Mononuclear cell (primary cell): Measurements from ENCODE around the gene RPLP2. TPM values are rescaled to one million over a fixed set of nuclear protein-coding genes. Genes with fewer than 3 reads are reported as not detected.
A peak's percentile ranks its signal among the peaks of the same experiment; 100 is the strongest.

Source experiments
- H3K27me3 ChIP-seq: 2 replicates; pipeline ENCODE4 v1.6.0; 2011; ENCODE audit warnings: low read length, control low read depth; ENCODE audit not compliant: insufficient read depth
- H3K4me1 ChIP-seq: 2 replicates; pipeline ENCODE4 v1.5.1; 2011; ENCODE audit warnings: mild to moderate bottlenecking, low read length, control low read depth; ENCODE audit not compliant: insufficient read depth
- H3K4me3 ChIP-seq: 2 replicates; pipeline ENCODE4 v1.5.1; 2011; ENCODE audit warnings: mild to moderate bottlenecking, low read length, moderate library complexity
- H3K9me3 ChIP-seq: 2 replicates; pipeline ENCODE4 v1.5.1; 2011; ENCODE audit warnings: low read depth, mild to moderate bottlenecking, control low read depth, low read length
- total RNA-seq: library from RNA; depleted of rRNA; stranded (reverse); fragments of >200 nt; gene quantifications from one replicate; pipeline ENCODE4 v1.2.3, GENCODE V29; 2012

Gene RPLP2
- total RNA-seq, 1 donor, result 653 TPM

DNA sequence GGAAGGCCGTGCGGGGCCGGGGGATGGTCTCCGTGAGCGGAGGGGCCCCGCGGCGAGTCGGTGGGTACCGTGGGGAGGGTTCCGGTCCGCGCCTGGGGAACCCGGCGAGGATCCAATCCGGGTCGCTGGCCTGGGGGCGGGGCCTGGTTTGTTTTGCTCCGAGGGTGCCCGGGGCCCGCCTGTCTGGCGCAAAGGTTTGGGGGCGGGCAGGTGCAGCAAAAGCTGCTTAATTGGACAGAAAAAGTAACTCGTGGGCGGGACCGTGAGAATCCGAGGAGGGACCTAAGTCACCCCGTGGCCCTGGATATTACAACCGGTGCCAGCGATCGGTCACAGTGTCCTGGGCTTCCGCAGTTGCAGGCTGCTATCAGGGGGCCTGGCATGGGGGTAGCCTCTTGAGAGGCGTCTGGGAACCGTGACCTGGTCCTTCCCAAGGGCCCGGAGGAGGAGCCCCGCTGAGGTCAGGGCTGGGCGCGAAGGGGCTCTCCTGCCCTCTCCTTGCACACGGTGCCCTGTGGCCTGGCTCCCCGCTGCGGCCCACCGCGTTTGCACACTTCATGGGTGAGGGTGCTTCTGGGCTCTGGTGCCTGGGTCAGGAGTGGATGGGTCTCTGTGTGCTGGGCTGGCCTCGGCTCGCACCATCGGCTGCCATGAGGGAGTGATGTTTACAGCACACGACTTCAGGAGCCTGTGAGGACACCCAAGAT lies 10.3 kb downstream of the RPLP2 start:
- Histone ChIP-seq H3K4me3 (peak overlapping the region; percentile 81), H3K27me3 (no peaks in the 10 kb centered on the region), H3K9me3 (no peaks in the 10 kb centered on the region), H3K4me1 (peaks cover 38% of the 10 kb centered on the region)

DNA sequence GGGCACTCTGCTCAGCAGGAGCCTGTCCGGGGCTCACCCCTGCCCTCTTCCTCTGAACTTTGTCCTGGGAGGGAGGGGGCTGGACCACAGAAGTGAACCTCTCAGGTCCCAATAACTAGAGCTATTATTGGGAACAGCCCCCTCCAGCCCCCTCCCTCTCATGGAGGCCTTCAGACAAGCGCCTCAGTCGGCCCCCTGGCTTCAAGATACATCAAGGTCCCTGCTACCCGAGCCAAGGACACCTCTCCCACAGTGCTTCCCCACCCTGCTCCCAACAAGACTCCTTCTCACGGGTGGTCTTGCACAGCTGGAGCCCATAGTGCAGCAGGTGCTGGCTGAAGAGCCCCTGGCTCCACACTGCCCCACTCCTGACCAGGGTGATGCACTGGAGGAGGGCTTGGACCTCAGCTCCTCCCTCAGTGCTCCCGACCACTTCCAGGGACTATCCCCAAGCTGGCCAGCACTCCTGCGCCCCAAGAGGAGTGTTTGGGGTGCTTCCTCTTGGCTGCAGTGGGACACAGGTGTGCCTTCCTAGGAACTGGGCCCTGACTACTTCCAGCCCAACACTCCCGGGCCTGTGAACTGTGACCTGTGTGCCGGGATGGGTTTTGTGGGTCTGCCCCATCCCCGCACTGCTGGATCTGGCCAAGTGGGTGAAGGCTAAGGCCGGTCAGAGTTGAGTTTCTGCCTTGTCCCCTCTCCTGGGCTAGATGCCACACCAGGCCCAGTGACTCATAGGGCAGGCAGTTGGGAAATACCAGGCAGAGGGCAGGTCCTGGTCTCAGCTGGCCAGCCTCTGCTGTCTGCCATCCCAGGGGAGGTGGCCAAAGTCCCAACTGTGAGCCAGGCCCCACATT lies 11.1 kb downstream of the RPLP2 start:
- peak overlapping the region; percentile 81 for H3K4me3 ChIP-seq
- peaks cover 45% of the 10 kb centered on the region for H3K4me1 ChIP-seq
- no peaks in the 10 kb centered on the region for H3K27me3 ChIP-seq
- H3K9me3 ChIP-seq, result no peaks in the 10 kb centered on the region

DNA sequence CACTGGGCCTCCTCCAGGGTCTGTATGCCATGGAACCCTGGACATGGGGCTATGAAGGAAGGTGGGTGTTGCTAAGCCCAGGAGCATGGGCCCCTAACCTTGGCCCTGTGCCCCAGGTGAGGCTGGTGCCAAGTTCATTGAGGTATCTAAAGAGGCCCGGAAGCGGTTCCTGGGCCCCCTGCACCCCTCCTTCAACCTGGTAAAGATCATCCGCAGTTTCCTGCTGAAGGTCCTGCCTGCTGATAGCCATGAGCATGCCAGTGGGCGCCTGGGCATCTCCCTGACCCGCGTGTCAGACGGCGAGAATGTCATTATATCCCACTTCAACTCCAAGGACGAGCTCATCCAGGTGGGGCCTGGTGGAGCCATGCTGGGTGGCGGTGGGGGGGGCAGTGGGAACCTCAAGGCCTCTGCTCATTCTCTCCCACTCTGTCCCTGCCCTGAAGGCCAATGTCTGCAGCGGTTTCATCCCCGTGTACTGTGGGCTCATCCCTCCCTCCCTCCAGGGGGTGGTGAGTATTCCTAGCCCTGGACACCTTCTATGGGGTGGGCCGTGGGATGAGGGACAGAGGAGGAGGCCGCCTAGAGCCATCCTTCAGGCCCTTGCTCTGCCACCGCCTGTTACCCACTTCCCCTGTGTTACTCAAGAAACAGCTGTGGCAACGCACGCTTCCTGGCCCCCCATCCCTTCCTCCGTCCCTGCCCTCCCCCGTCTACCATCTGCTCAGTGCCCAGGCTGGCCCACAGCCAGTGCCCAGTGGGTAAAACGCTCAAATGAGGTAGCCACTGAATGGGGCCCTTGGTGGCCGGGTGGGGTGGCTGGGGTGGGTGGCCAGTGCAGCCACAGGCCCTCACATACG lies 12.0 kb downstream of the RPLP2 start:
- Histone ChIP-seq H3K4me3 (peak overlapping the region; percentile 81), H3K9me3 (no peaks in the 10 kb centered on the region)

DNA sequence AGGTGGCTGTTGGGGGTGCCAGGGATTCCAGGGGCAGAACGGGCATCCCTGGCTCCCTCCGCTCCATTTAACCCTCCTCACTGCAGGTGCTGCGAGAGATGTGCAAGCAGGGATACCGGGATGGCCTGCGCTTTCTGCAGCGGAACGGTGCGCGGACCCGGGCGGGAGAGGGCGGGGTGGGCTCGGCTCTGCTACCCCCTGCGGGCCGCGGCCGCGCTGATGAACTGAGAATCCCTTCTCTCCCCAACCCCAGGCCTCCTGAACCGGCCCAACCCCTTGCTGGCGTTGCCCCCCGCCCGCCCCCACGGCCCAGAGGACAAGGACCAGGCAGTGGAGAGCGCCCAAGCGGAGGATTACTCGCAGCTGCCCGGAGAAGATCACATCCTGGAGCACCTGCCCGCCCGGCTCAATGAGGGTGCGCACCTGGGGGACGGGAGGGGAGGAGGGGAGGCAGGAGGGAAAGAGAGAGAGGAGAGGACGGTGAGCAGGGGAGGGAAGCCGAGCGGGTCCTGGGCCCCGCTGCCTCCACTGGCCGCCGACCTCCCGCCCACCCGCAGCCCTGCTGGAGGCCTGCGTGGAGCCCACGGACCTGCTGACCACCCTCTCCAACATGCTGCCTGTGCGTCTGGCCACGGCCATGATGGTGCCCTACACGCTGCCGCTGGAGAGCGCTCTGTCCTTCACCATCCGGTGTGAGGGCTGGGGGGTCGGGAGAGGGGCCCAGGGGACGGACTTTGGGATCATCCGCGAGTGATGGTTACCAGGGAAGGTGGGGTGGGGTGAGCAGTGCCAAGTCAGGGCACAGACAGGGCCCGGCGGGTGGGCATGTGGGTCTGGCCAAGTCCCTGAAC lies 13.9 kb downstream of the RPLP2 start:
- Histone ChIP-seq H3K4me1 (peaks cover 68% of the 10 kb centered on the region), H3K27me3 (peaks cover 3% of the 10 kb centered on the region), H3K9me3 (no peaks in the 10 kb centered on the region), H3K4me3 (no peak overlapping the region)

More for the DNA sequence above, 12.0 kb downstream of the RPLP2 start:
- no peaks in the 10 kb centered on the region for H3K27me3 ChIP-seq
- peaks cover 53% of the 10 kb centered on the region for H3K4me1 ChIP-seq

DNA sequence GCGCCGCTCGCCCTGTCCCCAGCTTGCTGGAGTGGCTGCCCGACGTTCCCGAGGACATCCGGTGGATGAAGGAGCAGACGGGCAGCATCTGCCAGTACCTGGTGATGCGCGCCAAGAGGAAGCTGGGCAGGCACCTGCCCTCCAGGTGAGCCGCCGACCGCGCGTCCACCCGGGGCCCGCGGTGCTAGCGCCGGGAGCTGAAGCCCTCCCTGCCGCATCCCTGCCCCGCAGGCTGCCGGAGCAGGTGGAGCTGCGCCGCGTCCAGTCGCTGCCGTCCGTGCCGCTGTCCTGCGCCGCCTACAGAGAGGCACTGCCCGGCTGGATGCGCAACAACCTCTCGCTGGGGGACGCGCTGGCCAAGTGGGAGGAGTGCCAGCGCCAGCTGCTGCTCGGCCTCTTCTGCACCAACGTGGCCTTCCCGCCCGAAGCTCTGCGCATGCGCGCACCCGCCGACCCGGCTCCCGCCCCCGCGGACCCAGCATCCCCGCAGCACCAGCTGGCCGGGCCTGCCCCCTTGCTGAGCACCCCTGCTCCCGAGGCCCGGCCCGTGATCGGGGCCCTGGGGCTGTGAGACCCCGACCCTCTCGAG lies 14.6 kb downstream of the RPLP2 start:
- Histone ChIP-seq H3K4me1 (peaks cover 71% of the 10 kb centered on the region), H3K27me3 (peaks cover 10% of the 10 kb centered on the region), H3K4me3 (no peak overlapping the region), H3K9me3 (no peaks in the 10 kb centered on the region)

DNA sequence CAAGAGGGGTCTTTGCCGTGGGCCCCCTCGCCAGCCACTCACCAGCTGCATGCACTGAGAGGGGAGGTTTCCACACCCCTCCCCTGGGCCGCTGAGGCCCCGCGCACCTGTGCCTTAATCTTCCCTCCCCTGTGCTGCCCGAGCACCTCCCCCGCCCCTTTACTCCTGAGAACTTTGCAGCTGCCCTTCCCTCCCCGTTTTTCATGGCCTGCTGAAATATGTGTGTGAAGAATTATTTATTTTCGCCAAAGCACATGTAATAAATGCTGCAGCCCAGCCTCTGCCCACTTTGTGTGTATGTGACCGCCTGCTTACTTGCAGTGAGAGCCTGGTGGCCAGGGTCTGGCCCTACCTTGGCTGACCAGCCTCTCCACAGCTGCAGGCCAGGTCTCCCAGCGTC lies 15.2 kb downstream of the RPLP2 start:
- H3K9me3 ChIP-seq, result no peaks in the 10 kb centered on the region
- H3K4me1 ChIP-seq, result peaks cover 77% of the 10 kb centered on the region
- no peak overlapping the region for H3K4me3 ChIP-seq
- H3K27me3 ChIP-seq, result peaks cover 16% of the 10 kb centered on the region

DNA sequence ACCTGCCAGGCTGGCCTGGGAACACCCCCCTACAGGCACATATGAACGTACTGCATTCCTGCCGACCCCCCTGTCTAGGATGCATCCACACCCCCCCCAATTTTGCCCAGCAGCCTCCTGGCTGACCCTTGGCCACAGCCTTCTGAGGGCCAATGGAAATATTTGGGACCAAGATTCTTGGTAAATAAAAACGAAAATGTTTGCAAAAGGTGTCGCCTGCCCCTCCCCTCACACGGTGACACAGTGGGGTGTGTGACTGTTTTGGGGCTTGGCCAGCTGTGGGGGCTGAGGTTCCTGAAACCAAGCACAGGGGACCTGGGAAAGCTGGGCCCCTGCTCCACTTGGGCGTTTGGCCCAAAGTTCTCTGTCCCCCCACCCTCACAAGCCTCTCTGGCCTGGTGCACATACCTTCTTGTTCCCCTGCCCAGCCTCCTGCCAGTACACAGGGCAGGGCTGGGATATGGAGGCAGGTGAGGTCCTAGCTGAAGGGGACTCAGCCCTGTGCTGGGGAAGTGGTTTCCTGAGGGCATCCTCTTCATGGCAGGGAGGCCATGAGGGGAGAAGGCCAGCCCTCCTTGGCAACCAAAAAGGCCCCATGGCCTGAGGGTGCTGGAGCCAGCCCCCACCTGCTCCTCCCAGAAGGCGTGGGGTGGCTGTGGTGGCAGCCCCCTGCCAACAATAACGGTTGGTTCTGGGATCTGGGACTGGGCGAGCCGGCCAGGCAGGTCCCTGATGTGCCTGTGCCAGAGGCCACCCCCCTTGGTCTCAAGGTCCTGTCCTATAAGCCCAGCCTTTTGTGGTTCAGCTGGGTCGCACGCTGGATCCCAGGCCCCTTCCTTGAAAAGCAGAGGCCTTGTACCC lies 15.8 kb downstream of the RPLP2 start:
- no peak overlapping the region for H3K4me3 ChIP-seq
- H3K27me3 ChIP-seq, result peaks cover 23% of the 10 kb centered on the region
- no peaks in the 10 kb centered on the region for H3K9me3 ChIP-seq
- peaks cover 78% of the 10 kb centered on the region for H3K4me1 ChIP-seq

DNA sequence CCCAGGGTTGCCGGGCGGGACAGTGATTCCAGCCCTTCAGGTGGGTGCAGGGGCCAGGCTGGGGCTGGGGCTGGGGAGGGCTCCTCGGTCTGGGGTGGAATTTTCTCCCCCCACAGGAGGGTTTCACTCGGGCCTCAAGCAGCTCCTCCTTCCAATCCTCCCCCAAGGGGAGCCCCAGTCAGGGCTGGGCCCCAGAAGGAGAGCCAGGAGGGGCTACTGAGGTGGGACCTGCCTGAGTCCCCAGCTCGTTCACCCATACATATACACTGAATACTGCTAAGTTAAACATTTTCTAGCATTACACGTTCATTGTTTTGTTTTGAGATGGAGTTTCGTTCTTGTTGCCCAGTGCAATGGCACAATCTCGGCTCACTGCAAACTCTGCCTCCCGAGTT lies 16.5 kb downstream of the RPLP2 start:
- no peaks in the 10 kb centered on the region for H3K9me3 ChIP-seq
- H3K27me3 ChIP-seq, result peaks cover 29% of the 10 kb centered on the region
- H3K4me1 ChIP-seq, result peaks cover 78% of the 10 kb centered on the region
- H3K4me3 ChIP-seq, result no peak overlapping the region

DNA sequence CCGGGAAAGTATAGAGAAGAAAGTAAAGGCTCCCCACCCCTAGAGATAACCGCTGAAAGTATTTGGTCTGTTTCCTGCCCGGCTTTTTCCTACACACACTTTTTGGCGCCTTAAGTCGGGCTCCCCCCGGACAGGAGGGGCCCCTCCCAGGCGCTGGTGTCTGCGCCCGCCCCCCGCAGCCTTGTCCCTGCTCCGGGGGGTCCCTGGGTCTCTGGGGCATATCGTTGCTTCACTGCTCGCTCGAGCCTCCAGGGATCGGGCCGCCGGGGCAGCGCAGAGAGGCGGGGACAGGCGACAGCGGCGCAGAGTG lies 17.0 kb downstream of the RPLP2 start:
- H3K27me3 ChIP-seq, result peaks cover 35% of the 10 kb centered on the region
- H3K9me3 ChIP-seq, result no peaks in the 10 kb centered on the region
- peak overlapping the region; percentile 35 for H3K4me3 ChIP-seq
- H3K4me1 ChIP-seq, result peaks cover 75% of the 10 kb centered on the region

DNA sequence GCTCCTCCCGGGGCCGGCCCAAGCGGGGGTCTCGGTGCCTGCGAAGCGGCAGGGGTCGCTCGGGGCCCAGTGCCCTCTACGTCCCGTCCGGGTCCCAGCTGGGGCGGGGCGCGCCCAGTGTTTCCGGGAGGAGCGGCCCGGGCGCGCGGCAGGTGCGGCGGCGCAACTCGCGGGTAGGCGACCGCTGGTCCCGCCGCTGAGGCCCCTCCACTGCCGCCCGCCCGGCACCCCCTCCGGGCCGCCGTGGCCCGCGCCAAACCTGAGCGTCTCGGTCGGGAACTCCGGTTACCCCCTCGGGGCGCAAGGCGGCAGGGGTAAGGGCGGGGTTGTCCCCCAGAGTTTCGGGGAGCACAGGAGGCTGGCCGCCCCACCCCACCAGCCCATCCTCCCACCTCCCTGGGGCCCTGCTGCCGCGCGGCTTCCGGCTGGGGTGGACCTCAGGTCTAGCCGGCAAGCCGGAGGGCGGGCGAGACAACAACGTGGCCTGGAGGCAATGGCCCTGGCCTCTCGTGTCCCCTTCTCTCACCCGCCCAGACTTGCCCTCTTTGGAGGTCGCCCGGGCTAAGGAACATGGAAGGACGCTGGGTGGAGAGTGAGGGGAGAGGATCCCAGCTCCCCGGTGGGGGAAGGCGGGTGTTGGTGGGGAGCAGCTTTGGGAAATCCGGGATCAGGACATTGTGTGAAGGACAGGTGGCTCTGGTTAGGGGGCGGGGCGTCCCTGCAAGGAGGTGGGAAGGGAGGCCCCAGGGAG lies 17.6 kb downstream of the RPLP2 start:
- H3K4me3 ChIP-seq, result peak overlapping the region; percentile 35
- peaks cover 37% of the 10 kb centered on the region for H3K27me3 ChIP-seq
- H3K4me1 ChIP-seq, result peaks cover 73% of the 10 kb centered on the region
- H3K9me3 ChIP-seq, result no peaks in the 10 kb centered on the region

DNA sequence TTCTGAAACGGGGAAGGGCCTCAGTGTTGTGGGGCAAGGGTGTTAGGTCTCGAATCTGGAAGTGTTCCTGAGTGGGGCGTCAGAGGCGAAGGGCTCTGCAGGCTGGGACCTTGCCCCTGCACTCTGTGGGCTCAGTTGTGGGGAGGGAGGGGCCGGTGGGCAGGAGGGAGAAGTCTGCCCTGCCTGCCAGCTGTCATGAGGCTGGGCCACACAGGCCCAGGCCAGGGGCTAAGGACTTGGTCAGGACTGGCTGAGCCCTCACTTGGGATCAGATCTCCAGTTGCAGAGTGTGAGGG lies 18.1 kb downstream of the RPLP2 start, which contains the start of gene CRACR2B:
CRACR2B (plus strand) TSS at position 23 of the 296 bp plus-strand sequence. CDS start 689 bp downstream, outside the sequence.
- peaks cover 37% of the 10 kb centered on the region for H3K27me3 ChIP-seq
- H3K4me1 ChIP-seq, result peaks cover 71% of the 10 kb centered on the region
- peak within 1 kb of the TSS; percentile 35 for H3K4me3 ChIP-seq
- no peaks in the 10 kb centered on the region for H3K9me3 ChIP-seq

DNA sequence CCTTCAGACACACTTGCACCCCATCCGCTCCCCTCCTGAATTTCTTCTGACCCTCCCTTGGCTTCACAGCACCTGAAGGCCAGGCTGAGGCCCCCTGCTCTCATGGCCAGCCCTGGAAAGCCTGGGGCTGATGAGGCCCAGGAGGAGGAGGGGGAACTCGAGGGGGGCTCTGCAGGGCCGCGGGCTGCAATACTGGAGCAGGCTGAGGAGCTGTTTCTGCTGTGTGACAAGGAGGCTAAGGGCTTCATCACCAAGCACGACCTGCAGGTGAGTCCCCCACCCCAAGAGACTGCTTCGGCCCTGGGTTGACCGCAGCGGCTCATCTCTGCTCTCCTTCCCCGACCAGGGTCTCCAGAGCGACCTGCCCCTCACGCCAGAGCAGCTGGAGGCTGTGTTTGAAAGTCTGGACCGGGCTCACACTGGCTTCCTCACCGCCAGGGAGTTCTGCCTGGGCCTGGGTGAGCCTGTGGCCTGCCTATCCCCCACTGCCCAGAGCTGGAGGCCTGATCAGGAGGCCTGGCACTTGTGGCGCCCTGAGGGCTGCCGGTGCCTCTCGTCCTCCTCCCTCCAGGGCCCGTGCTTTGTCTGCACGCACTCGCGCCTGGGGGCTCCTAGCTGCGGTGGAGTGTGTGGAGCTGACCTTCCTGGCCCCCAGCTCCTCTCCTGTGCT lies 18.9 kb downstream of the RPLP2 start:
- peaks cover 73% of the 10 kb centered on the region for H3K4me1 ChIP-seq
- H3K4me3 ChIP-seq, result no peak overlapping the region
- no peaks in the 10 kb centered on the region for H3K9me3 ChIP-seq
- peaks cover 37% of the 10 kb centered on the region for H3K27me3 ChIP-seq
